GM12878 (cell line): ENCODE data around the gene CCDC197. TPM values are rescaled to one million over a fixed set of nuclear protein-coding genes. Genes with fewer than 3 reads are reported as not detected.

Experiments
- ATAC-seq: fragments of 200-7000 bp; cut with Tn5 transposase; 3 replicates; pipeline ENCODE4 v1.9.1; 2020; ENCODE audit warnings: mild to moderate bottlenecking, moderate library complexity
- BruUV-seq: library from RNA; stranded (reverse); fragments of 400-500 nt; replicated peaks from 2 replicates; lab custom pipeline; 2021; lab: Mats Ljungman, UMichigan
- CTCF ChIA-PET: fragments of 300-600 bp; sonication (Branson Sonifier 250); formaldehyde crosslinking; extraction: SDS; loops from one replicate; lab custom pipeline; 2021; ENCODE audit warnings: inconsistent platforms; lab: Yijun Ruan, JAX
- POLR2A ChIA-PET: fragments of 350-600 bp; formaldehyde crosslinking; extraction: SDS; loops from one replicate; lab custom pipeline; 2021; ENCODE audit warnings: inconsistent platforms; lab: Charles Lee
- RAD21 ChIA-PET: fragments of 300-600 bp; sonication (Branson Sonifier 250); formaldehyde crosslinking; loops from one replicate; lab custom pipeline; 2023; ENCODE audit warnings: antibody characterized with exemption; ENCODE audit not compliant: unreplicated experiment; lab: Charles Lee
- SMC1A ChIA-PET: fragments of 300-600 bp; sonication (Branson Sonifier 250); formaldehyde crosslinking; loops from one replicate; lab custom pipeline; 2023; ENCODE audit not compliant: unreplicated experiment, uncharacterized antibody; lab: Charles Lee
- DNase-seq: peaks from one replicate; pipeline ENCODE4 v3.0.0-alpha.2; 2011; ENCODE audit warnings: low read depth, low spot score
- FAIRE-seq: peaks from 3 replicates; lab custom pipeline; 2011; peaks lifted over from hg19 to GRCh38; lab: Jason Lieb, UNC
- H2AFZ ChIP-seq: 2 replicates; pipeline ENCODE4 v1.6.0; 2011; ENCODE audit warnings: low read depth, low read length, control low read depth; ENCODE audit not compliant: control insufficient read depth
- H3K27ac ChIP-seq: 2 replicates; pipeline ENCODE4 v1.5.1; 2011; ENCODE audit warnings: control low read depth; ENCODE audit not compliant: control insufficient read depth, insufficient read depth
- H3K27me3 ChIP-seq, 2 experiments: replicated peaks in 1 of 2; 2 replicates each; pipeline versions ENCODE4 v1.6.0 to v1.6.1; 2011; ENCODE audit warnings: low read length in 1 of 2; ENCODE audit not compliant: control insufficient read depth in 2 of 2, insufficient read depth in 2 of 2
- H3K36me3 ChIP-seq, 2 experiments: 2 replicates each; pipeline ENCODE4 v1.5.1; 2011; ENCODE audit warnings: low read length in 1 of 2; ENCODE audit not compliant: control insufficient read depth in 2 of 2, insufficient read depth in 2 of 2
- H3K4me1 ChIP-seq: 2 replicates; pipeline ENCODE4 v1.6.1; 2011; ENCODE audit warnings: mild to moderate bottlenecking, low read length, moderate library complexity, mixed read lengths; ENCODE audit not compliant: control insufficient read depth, insufficient read depth
- H3K4me2 ChIP-seq: 2 replicates; pipeline ENCODE4 v1.6.0; 2011; ENCODE audit warnings: control low read depth; ENCODE audit not compliant: control insufficient read depth, insufficient read depth
- H3K4me3 ChIP-seq: fragments of 200-600 bp; sonication (generic); 2 replicates; pipeline ENCODE4 v1.5.1; 2016
- H3K79me2 ChIP-seq: 2 replicates; pipeline ENCODE4 v1.6.0; 2011; ENCODE audit warnings: low read length; ENCODE audit not compliant: control insufficient read depth, insufficient read depth
- H3K9ac ChIP-seq: 2 replicates; pipeline ENCODE4 v1.8.0; 2011; ENCODE audit warnings: low read length, control low read depth, mixed read lengths; ENCODE audit not compliant: control insufficient read depth, insufficient read depth
- H3K9me3 ChIP-seq: replicated peaks from 3 replicates; pipeline ENCODE4 v1.5.1; 2011; ENCODE audit warnings: mild to moderate bottlenecking, low read length; ENCODE audit not compliant: control insufficient read depth, insufficient read depth
- H4K20me1 ChIP-seq: 2 replicates; pipeline ENCODE4 v1.6.0; 2011; ENCODE audit not compliant: control insufficient read depth, insufficient read depth
- ASH2L ChIP-seq: fragments of 300-600, 200-600 bp; sonication (generic); IDR thresholded peaks from 2 replicates; pipeline ENCODE4 v1.6.1; 2017; ENCODE audit warnings: low read depth, mild to moderate bottlenecking, borderline replicate concordance
- CBX3 ChIP-seq: fragments of 200-600 bp; sonication (generic); IDR thresholded peaks from 2 replicates; pipeline ENCODE4 v1.6.1; 2016; ENCODE audit warnings: low read depth, borderline replicate concordance
- CREB1 ChIP-seq: IDR thresholded peaks from 2 replicates; pipeline ENCODE4 v1.6.1; 2012; ENCODE audit warnings: low read depth, mild to moderate bottlenecking, inconsistent platforms
- IKZF2 ChIP-seq, 2 experiments: fragments of 450-650 bp; IDR thresholded peaks; 2 replicates each; pipeline ENCODE4 v1.6.1; 2017; ENCODE audit warnings: mild to moderate bottlenecking in 2 of 2, moderate library complexity in 2 of 2
- POLR2AphosphoS5 ChIP-seq: IDR thresholded peaks from 2 replicates; pipeline ENCODE4 v1.6.1; 2011; ENCODE audit warnings: mild to moderate bottlenecking, low read length, inconsistent platforms
- RB1 ChIP-seq: fragments of 450-650 bp; formaldehyde crosslinking; IDR thresholded peaks from 2 replicates; pipeline ENCODE4 v1.6.1; 2017; ENCODE audit warnings: mild to moderate bottlenecking, borderline replicate concordance
- RELA ChIP-seq: fragments of 450-650 bp; IDR thresholded peaks from 2 replicates; pipeline ENCODE4 v1.8.0; 2014; ENCODE audit warnings: borderline replicate concordance; ENCODE audit not compliant: partially characterized antibody
- SREBF2 ChIP-seq: IDR thresholded peaks from 2 replicates; pipeline ENCODE4 v1.6.1; 2012; ENCODE audit warnings: mild to moderate bottlenecking, low read length
- TBL1XR1 ChIP-seq: IDR thresholded peaks from 2 replicates; pipeline ENCODE4 v1.6.1; 2012; ENCODE audit warnings: low read depth, low read length, improper control_type of control experiment
- WGBS: methylation state at CpG from one replicate; pipeline ENCODE4 v1.1.6; 2016; ENCODE audit warnings: low lambda C conversion rate; ENCODE audit not compliant: insufficient replicate concordance, insufficient coverage; ENCODE audit errors: missing lambda C conversion rate; 5-methylcytosine and 5-hydroxymethylcytosine counted together
- in situ Hi-C: fragments of 300-500 bp; cut with MboI; formaldehyde crosslinking; loops from 9 replicates; pipeline ENCODE4 v1.14.3; 2018; ENCODE audit warnings: mixed read lengths
- intact Hi-C: fragments of 100-400 bp; cut with micrococcal nuclease; formaldehyde crosslinking; loops from one replicate; pipeline ENCODE4 v1.14.2; 2022; ENCODE audit not compliant: unreplicated experiment
- polyA plus RNA-seq, 11 experiments: library from polyadenylated mRNA; depleted of rRNA in 4 of 11; unstranded in 6 of 11; stranded (reverse) in 5 of 11; fragments of >200 nt; fragmentation: Nextera tagmentation in 4 of 11; fragmentation: Illumina TruSeq in 1 of 11; extraction: Ambion mirVana in 4 of 11; extraction: Trizol in 1 of 11; gene quantifications; 1 replicate in 1 of 11; 2 replicates in 10 of 11; pipeline versions ENCODE4 v1.2.1 to v1.2.3, GENCODE V29; 2011 to 2016; ENCODE audit warnings: inconsistent platforms in 2 of 11, missing spikeins in 2 of 11, low read depth in 1 of 11
- total RNA-seq, 4 experiments: library from RNA; depleted of rRNA in 3 of 4; stranded (reverse); fragments of >200 nt in 3 of 4; fragmentation: Illumina TruSeq in 1 of 4; extraction: Trizol in 1 of 4; gene quantifications; 2 replicates each; pipeline versions ENCODE4 v1.2.1 to v1.2.3, GENCODE V29; 2013 to 2021
- TF ChIP-seq, protein P1 (sequence below): fragments of 450-650 bp; IDR thresholded peaks from 2 replicates; pipeline ENCODE4 v1.6.1; 2017; ENCODE audit warnings: mild to moderate bottlenecking, low read depth, inconsistent platforms; ENCODE audit not compliant: poor library complexity, severe bottlenecking
- TF ChIP-seq, protein P2 (sequence below): fragments of 150-350 bp; IDR thresholded peaks from 2 replicates; pipeline ENCODE4 v1.6.1; 2014; ENCODE audit warnings: mild to moderate bottlenecking, low read depth, low read length
- TF ChIP-seq, protein P3 (sequence below): IDR thresholded peaks from 2 replicates; pipeline ENCODE4 v1.6.1; 2012; ENCODE audit warnings: improper control_type of control experiment, low read depth, low read length; ENCODE audit not compliant: insufficient replicate concordance

The CCDC197 gene
- total and polyA plus RNA-seq, 10 of the 15 experiments (the other 5 are each of a cell fraction or from before 2014, with no cell fraction given), result 0.12 TPM; not detected in 9

DNA sequence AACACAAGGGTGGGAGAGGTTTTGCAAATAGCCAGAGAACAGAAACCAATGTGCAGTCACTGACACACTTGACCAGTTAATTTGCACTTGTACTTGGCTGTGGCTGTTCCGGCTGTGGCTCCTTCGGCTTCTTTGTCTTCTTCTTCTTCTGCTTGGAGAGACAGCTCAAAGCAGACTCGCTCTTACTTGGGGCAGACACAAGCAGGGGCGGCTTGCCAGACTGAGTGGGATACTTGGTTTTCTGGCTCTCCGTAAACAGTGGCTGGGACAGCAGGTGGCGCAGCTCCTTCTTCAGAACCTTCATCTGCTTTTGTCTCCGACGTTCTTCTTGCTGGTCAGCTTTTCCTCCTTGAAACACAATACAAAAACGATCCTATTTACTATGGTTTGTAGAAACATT, 54.0 kb downstream of the CCDC197 start (continued):
- TF ChIP-seq, protein P1, sequence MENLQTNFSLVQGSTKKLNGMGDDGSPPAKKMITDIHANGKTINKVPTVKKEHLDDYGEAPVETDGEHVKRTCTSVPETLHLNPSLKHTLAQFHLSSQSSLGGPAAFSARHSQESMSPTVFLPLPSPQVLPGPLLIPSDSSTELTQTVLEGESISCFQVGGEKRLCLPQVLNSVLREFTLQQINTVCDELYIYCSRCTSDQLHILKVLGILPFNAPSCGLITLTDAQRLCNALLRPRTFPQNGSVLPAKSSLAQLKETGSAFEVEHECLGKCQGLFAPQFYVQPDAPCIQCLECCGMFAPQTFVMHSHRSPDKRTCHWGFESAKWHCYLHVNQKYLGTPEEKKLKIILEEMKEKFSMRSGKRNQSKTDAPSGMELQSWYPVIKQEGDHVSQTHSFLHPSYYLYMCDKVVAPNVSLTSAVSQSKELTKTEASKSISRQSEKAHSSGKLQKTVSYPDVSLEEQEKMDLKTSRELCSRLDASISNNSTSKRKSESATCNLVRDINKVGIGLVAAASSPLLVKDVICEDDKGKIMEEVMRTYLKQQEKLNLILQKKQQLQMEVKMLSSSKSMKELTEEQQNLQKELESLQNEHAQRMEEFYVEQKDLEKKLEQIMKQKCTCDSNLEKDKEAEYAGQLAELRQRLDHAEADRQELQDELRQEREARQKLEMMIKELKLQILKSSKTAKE, result no peak
- TF ChIP-seq IKZF2 (IDR thresholded peaks at IDR 0.05), result no peak
- TF ChIP-seq, protein P2, sequence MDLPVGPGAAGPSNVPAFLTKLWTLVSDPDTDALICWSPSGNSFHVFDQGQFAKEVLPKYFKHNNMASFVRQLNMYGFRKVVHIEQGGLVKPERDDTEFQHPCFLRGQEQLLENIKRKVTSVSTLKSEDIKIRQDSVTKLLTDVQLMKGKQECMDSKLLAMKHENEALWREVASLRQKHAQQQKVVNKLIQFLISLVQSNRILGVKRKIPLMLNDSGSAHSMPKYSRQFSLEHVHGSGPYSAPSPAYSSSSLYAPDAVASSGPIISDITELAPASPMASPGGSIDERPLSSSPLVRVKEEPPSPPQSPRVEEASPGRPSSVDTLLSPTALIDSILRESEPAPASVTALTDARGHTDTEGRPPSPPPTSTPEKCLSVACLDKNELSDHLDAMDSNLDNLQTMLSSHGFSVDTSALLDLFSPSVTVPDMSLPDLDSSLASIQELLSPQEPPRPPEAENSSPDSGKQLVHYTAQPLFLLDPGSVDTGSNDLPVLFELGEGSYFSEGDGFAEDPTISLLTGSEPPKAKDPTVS, result no peak
- no peak for TF ChIP-seq RB1
- TF ChIP-seq CREB1, result no peak
- TF ChIP-seq TBL1XR1, result no peak
- no peak for TF ChIP-seq ASH2L
- TF ChIP-seq CBX3, result no peak
- TF ChIP-seq SREBF2, result no peak
- TF ChIP-seq RELA, result no peak

DNA sequence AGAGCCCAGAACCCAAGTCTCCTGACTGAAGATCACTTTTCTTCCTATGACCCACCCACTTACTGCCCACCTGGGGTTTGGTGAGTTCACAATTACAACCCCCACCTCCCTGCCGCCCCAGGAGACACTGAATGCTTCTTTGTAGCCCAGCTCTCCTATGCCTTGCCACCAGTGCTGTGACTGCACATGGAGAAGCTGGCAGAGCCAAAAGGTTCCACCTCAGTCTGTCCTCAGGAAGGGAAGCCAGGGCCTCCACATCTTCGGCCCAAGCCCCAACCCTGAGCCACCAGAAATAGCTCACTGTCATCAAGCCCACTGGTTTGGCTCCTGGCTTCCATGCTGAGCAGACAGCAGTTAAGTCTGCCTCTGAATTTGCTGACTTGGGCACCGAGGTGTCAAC, 54.7 kb downstream of the CCDC197 start:
- FAIRE-seq (no peak), ATAC-seq (no peak), DNase-seq (no peak)
- no peak overlapping the region for H3K4me3 ChIP-seq
- in situ Hi-C loops, result no loop called here
- RAD21 ChIA-PET, result interaction anchor here (1.2 kb wide), 1 partner anchor 85 kb away, joined by 5 read pairs; no protein-coding TSS in a partner anchor
- WGBS, result 98% methylated on average over 3 of the region's 3 CpGs
- H3K4me2 ChIP-seq, result no peak overlapping the region
- no TSS peak for BruUV-seq
- H2AFZ ChIP-seq, result no peak overlapping the region
- no peaks in the 10 kb centered on the region for H3K79me2 ChIP-seq
- POLR2A ChIA-PET, result no interaction called here
- CTCF ChIA-PET, result interaction anchor here (1.0 to 4.9 kb wide), 5 partner anchors 16 to 129 kb away, joined by 3 to 35 read pairs (median 7); no protein-coding TSS in a partner anchor
- no peaks in the 10 kb centered on the region for H4K20me1 ChIP-seq
- H3K36me3 ChIP-seq, result peaks cover 49 to 52% of the 10 kb centered on the region in 2 experiments
- no peaks in the 10 kb centered on the region for H3K27me3 ChIP-seq
- no peak overlapping the region for H3K27ac ChIP-seq
- SMC1A ChIA-PET, result interaction anchor here (1.2 to 2.1 kb wide), 4 partner anchors 16 to 129 kb away, joined by 3 to 5 read pairs (median 4); no protein-coding TSS in a partner anchor
- no peak overlapping the region for H3K9ac ChIP-seq
- H3K4me1 ChIP-seq, result peaks cover 4% of the 10 kb centered on the region
- TF ChIP-seq, protein P3, sequence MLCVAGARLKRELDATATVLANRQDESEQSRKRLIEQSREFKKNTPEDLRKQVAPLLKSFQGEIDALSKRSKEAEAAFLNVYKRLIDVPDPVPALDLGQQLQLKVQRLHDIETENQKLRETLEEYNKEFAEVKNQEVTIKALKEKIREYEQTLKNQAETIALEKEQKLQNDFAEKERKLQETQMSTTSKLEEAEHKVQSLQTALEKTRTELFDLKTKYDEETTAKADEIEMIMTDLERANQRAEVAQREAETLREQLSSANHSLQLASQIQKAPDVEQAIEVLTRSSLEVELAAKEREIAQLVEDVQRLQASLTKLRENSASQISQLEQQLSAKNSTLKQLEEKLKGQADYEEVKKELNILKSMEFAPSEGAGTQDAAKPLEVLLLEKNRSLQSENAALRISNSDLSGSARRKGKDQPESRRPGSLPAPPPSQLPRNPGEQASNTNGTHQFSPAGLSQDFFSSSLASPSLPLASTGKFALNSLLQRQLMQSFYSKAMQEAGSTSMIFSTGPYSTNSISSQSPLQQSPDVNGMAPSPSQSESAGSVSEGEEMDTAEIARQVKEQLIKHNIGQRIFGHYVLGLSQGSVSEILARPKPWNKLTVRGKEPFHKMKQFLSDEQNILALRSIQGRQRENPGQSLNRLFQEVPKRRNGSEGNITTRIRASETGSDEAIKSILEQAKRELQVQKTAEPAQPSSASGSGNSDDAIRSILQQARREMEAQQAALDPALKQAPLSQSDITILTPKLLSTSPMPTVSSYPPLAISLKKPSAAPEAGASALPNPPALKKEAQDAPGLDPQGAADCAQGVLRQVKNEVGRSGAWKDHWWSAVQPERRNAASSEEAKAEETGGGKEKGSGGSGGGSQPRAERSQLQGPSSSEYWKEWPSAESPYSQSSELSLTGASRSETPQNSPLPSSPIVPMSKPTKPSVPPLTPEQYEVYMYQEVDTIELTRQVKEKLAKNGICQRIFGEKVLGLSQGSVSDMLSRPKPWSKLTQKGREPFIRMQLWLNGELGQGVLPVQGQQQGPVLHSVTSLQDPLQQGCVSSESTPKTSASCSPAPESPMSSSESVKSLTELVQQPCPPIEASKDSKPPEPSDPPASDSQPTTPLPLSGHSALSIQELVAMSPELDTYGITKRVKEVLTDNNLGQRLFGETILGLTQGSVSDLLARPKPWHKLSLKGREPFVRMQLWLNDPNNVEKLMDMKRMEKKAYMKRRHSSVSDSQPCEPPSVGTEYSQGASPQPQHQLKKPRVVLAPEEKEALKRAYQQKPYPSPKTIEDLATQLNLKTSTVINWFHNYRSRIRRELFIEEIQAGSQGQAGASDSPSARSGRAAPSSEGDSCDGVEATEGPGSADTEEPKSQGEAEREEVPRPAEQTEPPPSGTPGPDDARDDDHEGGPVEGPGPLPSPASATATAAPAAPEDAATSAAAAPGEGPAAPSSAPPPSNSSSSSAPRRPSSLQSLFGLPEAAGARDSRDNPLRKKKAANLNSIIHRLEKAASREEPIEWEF, result no peak
- TF ChIP-seq POLR2AphosphoS5, result peak; percentile 30; the same call in 1 of the 2 replicates
- no peaks in the 10 kb centered on the region for H3K9me3 ChIP-seq
- intact Hi-C loops, result no loop called here
